GM23338 (cell line): ENCODE data around the gene ENTHD1.

Experiments used
- CTCF ChIP-seq, 2 experiments: fragments of 200-600 bp in 1 of 2; sonication (generic) in 1 of 2; conservative IDR thresholded peaks; 2 replicates each; pipeline versions ENCODE4 v1.5.1 to v1.6.1; 2016 to 2017; ENCODE audit warnings: antibody characterized with exemption in 2 of 2, low read depth in 2 of 2, mild to moderate bottlenecking in 2 of 2, moderate library complexity in 1 of 2
- EZH2 ChIP-seq: fragments of 200-600 bp; sonication (generic); IDR thresholded peaks from one replicate; pipeline ENCODE4 v1.8.0; 2017; ENCODE audit warnings: antibody characterized with exemption, mild to moderate bottlenecking, low read depth; ENCODE audit not compliant: unreplicated experiment
- EZH2phosphoT487 ChIP-seq: fragments of 200-600 bp; sonication (generic); IDR thresholded peaks from one replicate; pipeline ENCODE4 v1.8.1; 2018; ENCODE audit warnings: antibody characterized with exemption; ENCODE audit not compliant: unreplicated experiment
- JUNB ChIP-seq: IDR thresholded peaks from one replicate; pipeline ENCODE4 v1.6.1; 2016; ENCODE audit warnings: antibody characterized with exemption; ENCODE audit not compliant: unreplicated experiment
- POLR2AphosphoS5 ChIP-seq: IDR thresholded peaks from 2 replicates; pipeline ENCODE4 v1.6.1; 2016; ENCODE audit warnings: antibody characterized with exemption, low read depth

GRCh38 chr22:39937906-39938305 is 44.3 kb upstream of the ENTHD1 start:
- TF ChIP-seq CTCF (conservative IDR thresholded peaks at IDR 0.05; ENCODE audit: low read depth in 2 of 2), result no peak
- no peak for TF ChIP-seq EZH2
- no peak for TF ChIP-seq POLR2AphosphoS5
- TF ChIP-seq EZH2phosphoT487, result no peak
- no peak for TF ChIP-seq JUNB
